A549 (cell line): ENCODE results near the gene FBLN1.

Source experiments
- SMC3 ChIP-seq: fragments of >200 bp; sonication (Bioruptor Twin); formaldehyde crosslinking; IDR thresholded peaks from 3 replicates; pipeline ENCODE4 v1.6.1; 2018; ENCODE audit warnings: inconsistent platforms
- TF ChIP-seq, protein P1 (sequence below): IDR thresholded peaks from 2 replicates; pipeline ENCODE4 v1.6.1; 2012
- TF ChIP-seq, protein P2 (sequence below): fragments of >200 bp; sonication (Bioruptor Twin); formaldehyde crosslinking; IDR thresholded peaks from 3 replicates; pipeline ENCODE4 v1.5.1; 2016

DNA sequence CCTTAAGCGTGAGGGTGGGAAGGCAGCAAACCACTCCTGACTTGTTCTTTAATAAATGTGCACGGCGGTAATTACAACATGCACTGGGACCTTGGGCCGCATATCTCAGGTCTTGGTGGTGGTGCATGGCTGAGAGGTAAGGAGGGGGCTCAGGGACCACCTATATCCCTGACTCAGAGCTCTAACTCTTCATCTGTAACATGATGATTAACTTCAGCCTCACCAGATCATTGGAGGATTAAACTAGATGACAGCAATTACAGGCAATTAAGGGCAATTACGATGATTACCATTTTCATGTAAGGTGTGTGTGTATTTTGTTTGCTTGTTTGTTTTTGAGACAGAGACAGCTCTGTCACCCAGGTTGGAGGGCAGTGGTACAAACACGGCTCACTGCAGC lies 45.0 kb downstream of the FBLN1 start:
- TF ChIP-seq, protein P1, sequence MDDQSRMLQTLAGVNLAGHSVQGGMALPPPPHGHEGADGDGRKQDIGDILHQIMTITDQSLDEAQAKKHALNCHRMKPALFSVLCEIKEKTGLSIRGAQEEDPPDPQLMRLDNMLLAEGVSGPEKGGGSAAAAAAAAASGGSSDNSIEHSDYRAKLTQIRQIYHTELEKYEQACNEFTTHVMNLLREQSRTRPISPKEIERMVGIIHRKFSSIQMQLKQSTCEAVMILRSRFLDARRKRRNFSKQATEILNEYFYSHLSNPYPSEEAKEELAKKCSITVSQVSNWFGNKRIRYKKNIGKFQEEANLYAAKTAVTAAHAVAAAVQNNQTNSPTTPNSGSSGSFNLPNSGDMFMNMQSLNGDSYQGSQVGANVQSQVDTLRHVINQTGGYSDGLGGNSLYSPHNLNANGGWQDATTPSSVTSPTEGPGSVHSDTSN, result no peak
- TF ChIP-seq, protein P2, sequence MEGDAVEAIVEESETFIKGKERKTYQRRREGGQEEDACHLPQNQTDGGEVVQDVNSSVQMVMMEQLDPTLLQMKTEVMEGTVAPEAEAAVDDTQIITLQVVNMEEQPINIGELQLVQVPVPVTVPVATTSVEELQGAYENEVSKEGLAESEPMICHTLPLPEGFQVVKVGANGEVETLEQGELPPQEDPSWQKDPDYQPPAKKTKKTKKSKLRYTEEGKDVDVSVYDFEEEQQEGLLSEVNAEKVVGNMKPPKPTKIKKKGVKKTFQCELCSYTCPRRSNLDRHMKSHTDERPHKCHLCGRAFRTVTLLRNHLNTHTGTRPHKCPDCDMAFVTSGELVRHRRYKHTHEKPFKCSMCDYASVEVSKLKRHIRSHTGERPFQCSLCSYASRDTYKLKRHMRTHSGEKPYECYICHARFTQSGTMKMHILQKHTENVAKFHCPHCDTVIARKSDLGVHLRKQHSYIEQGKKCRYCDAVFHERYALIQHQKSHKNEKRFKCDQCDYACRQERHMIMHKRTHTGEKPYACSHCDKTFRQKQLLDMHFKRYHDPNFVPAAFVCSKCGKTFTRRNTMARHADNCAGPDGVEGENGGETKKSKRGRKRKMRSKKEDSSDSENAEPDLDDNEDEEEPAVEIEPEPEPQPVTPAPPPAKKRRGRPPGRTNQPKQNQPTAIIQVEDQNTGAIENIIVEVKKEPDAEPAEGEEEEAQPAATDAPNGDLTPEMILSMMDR, result no peak
- TF ChIP-seq SMC3, result no peak
